Neural crest cell (in vitro differentiated cells): ENCODE results near the gene SLC25A1. TPM values are rescaled to one million over a fixed set of nuclear protein-coding genes. Genes with fewer than 3 reads are reported as not detected.

ENCODE experiments used
- DNase-seq: peaks from one replicate; pipeline ENCODE4 v3.0.0; 2021; ENCODE audit warnings: low read depth, mixed read lengths, low spot score
- H3K27ac Mint-ChIP-seq: one replicate; pipeline ENCODE4 v1.8.0; 2021; ENCODE audit warnings: mild to moderate bottlenecking, mixed read lengths; ENCODE audit not compliant: unreplicated experiment
- H3K27me3 Mint-ChIP-seq: 2 replicates; pipeline ENCODE4 v1.8.0; 2021; ENCODE audit warnings: low read depth, mild to moderate bottlenecking, mixed read lengths
- H3K36me3 Mint-ChIP-seq: 2 replicates; pipeline ENCODE4 v1.8.0; 2021; ENCODE audit warnings: low read depth, mild to moderate bottlenecking, mixed read lengths
- H3K4me1 Mint-ChIP-seq: 2 replicates; pipeline ENCODE4 v1.8.0; 2021; ENCODE audit warnings: mixed read lengths
- H3K4me3 Mint-ChIP-seq: one replicate; pipeline ENCODE4 v1.8.0; 2021; ENCODE audit warnings: mild to moderate bottlenecking, mixed read lengths
- H3K9me3 Mint-ChIP-seq: 2 replicates; pipeline ENCODE4 v1.8.0; 2021; ENCODE audit warnings: mixed read lengths
- CTCF ChIP-seq: fragments of 200-600 bp; sonication (generic); conservative IDR thresholded peaks from 2 replicates; pipeline ENCODE4 v1.5.0; 2021; ENCODE audit warnings: antibody characterized with exemption, mild to moderate bottlenecking
- total RNA-seq: library from RNA; stranded (reverse); gene quantifications from 2 replicates; pipeline ENCODE4 v1.2.1, GENCODE V29; 2021

Gene SLC25A1
- total RNA-seq, 1 donor from 2014 or later, result 173 TPM

- DNase-seq, result no peak
- Mint-ChIP-seq H3K9me3 (no peaks in the 10 kb centered on the region), H3K27ac (no peak overlapping the region), H3K4me3 (peak overlapping the region; percentile 23), H3K36me3 (peaks cover 6% of the 10 kb centered on the region), H3K4me1 (peaks cover 3% of the 10 kb centered on the region), H3K27me3 (no peaks in the 10 kb centered on the region)
- TF ChIP-seq CTCF, result no peak
Observed at GRCh38 chr22:19128009-19128401, 50.5 kb downstream of the SLC25A1 start.

- peaks cover 4% of the 10 kb centered on the region for H3K36me3 Mint-ChIP-seq
- no peak overlapping the region for H3K27ac Mint-ChIP-seq
- no peak for DNase-seq
- no peak for TF ChIP-seq CTCF
- no peaks in the 10 kb centered on the region for H3K27me3 Mint-ChIP-seq
- peaks cover 9% of the 10 kb centered on the region for H3K4me1 Mint-ChIP-seq
- peak overlapping the region; percentile 23 for H3K4me3 Mint-ChIP-seq
- H3K9me3 Mint-ChIP-seq, result no peaks in the 10 kb centered on the region
Observed at GRCh38 chr22:19127329-19128008, 51.1 kb downstream of the SLC25A1 start.

- H3K36me3 Mint-ChIP-seq, result no peaks in the 10 kb centered on the region
- peaks cover 9% of the 10 kb centered on the region for H3K4me1 Mint-ChIP-seq
- TF ChIP-seq CTCF, result no peak
- DNase-seq, result no peak
- no peak overlapping the region for H3K27ac Mint-ChIP-seq
- no peaks in the 10 kb centered on the region for H3K9me3 Mint-ChIP-seq
- no peaks in the 10 kb centered on the region for H3K27me3 Mint-ChIP-seq
- peak overlapping the region; percentile 62 for H3K4me3 Mint-ChIP-seq
Observed at GRCh38 chr22:19126309-19127273, 51.9 kb downstream of the SLC25A1 start.

Other genes with a start within 250 kb of the SLC25A1 start
- gene PRODH, start 242.4 kb downstream of the SLC25A1 start, total RNA-seq, result 0.09 and 1.3 TPM in 2 replicates
- 83.6 and 91.6 TPM in 2 replicates for gene DGCR2, start 56.3 kb downstream of the SLC25A1 start, total RNA-seq
- gene TSSK2, start 47.4 kb downstream of the SLC25A1 start, total RNA-seq, result not detected in 2 replicates
- gene ESS2, start 34.1 kb downstream of the SLC25A1 start, total RNA-seq, result 22.7 and 23.5 TPM in 2 replicates
- gene GSC2, start 28.4 kb downstream of the SLC25A1 start, total RNA-seq, result not detected in 2 replicates
- 7.2 and 7.7 TPM in 2 replicates for gene CLTCL1, start 113.0 kb upstream of the SLC25A1 start, total RNA-seq